B cell (primary cell): ENCODE measurements around the gene GRID1. TPM values are rescaled to one million over a fixed set of nuclear protein-coding genes. Genes with fewer than 3 reads are reported as not detected.

Experiments
- ATAC-seq: fragments of 200-7000 bp; cut with Tn5 transposase; one replicate; pipeline ENCODE4 v1.10.0; 2021; ENCODE audit warnings: low read depth, mild to moderate bottlenecking, moderate number of reproducible peaks, moderate library complexity
- CTCF ChIA-PET: fragments of 350-600 bp; sonication (Branson Sonifier 250); formaldehyde crosslinking; loops from one replicate; lab custom pipeline; 2021; ENCODE audit warnings: antibody characterized with exemption, inconsistent platforms; lab: Charles Lee
- POLR2A ChIA-PET: fragments of 350-600 bp; sonication (Branson Sonifier 250); formaldehyde crosslinking; loops from one replicate; lab custom pipeline; 2021; ENCODE audit warnings: antibody characterized with exemption; lab: Charles Lee
- DNase-seq: peaks from one replicate; pipeline ENCODE4 v3.0.0; 2013
- H2AFZ ChIP-seq: 2 replicates; pipeline ENCODE4 v1.6.1; 2012; ENCODE audit warnings: mild to moderate bottlenecking, low read depth, low read length; ENCODE audit not compliant: insufficient read depth, poor library complexity, severe bottlenecking
- H3K27ac ChIP-seq, 2 donors: 1 replicate in 1 of 2; 2 replicates in 1 of 2; pipeline ENCODE4 v1.5.1; 2012 to 2013; ENCODE audit warnings: low read length in 2 of 2, mild to moderate bottlenecking in 2 of 2, moderate library complexity in 1 of 2
- H3K27me3 ChIP-seq, 4 experiments: fragments of 200-600 bp in 1 of 4; sonication (generic) in 1 of 4; replicated peaks in 1 of 4; 1 replicate in 2 of 4; 2 replicates in 2 of 4; pipeline versions ENCODE4 v1.6.1 to v1.7.0; 2013 to 2016; ENCODE audit warnings: low read length in 3 of 4, mild to moderate bottlenecking in 2 of 4, mixed read lengths in 1 of 4, moderate library complexity in 1 of 4; ENCODE audit not compliant: insufficient read depth in 4 of 4, control insufficient read depth in 3 of 4; ENCODE audit errors: control extremely low read depth in 1 of 4
- H3K36me3 ChIP-seq, 2 experiments: replicated peaks in 1 of 2; 1 replicate in 1 of 2; 2 replicates in 1 of 2; pipeline versions ENCODE4 v1.6.1 to v1.7.1; 2013; ENCODE audit warnings: low read length in 1 of 2; ENCODE audit not compliant: insufficient read depth in 2 of 2, control insufficient read depth in 1 of 2; ENCODE audit errors: control extremely low read depth in 1 of 2, extremely low read depth in 1 of 2
- H3K4me1 ChIP-seq, 2 donors: fragments of 200-600 bp in 1 of 2; sonication (generic) in 1 of 2; 1 replicate in 1 of 2; 2 replicates in 1 of 2; pipeline versions ENCODE4 v1.5.1 to v1.6.1; 2013 to 2017; ENCODE audit warnings: low read length in 2 of 2; ENCODE audit not compliant: control insufficient read depth in 2 of 2, insufficient read depth in 2 of 2
- H3K4me2 ChIP-seq: replicated peaks from 2 replicates; pipeline ENCODE3; 2012; ENCODE audit warnings: mild to moderate bottlenecking, low read depth, low read length; ENCODE audit not compliant: poor library complexity, severe bottlenecking
- H3K4me3 ChIP-seq, 5 experiments: fragments of 200-600 bp in 1 of 5; sonication (generic) in 1 of 5; 1 replicate in 3 of 5; 2 replicates in 2 of 5; pipeline versions ENCODE4 v1.5.1 to v1.7.0; 2011 to 2016; ENCODE audit warnings: low read length in 4 of 5, mild to moderate bottlenecking in 4 of 5, low read depth in 2 of 5, control low read depth in 1 of 5, moderate library complexity in 1 of 5; ENCODE audit not compliant: insufficient read depth in 1 of 5; ENCODE audit errors: control extremely low read depth in 1 of 5, extremely low read depth in 1 of 5
- H3K79me2 ChIP-seq: fragments of 200-600 bp; sonication (generic); one replicate; pipeline ENCODE4 v1.6.0; 2016; ENCODE audit warnings: low read length; ENCODE audit not compliant: control insufficient read depth, insufficient read depth
- H3K9ac ChIP-seq: fragments of 200-600 bp; sonication (generic); 2 replicates; pipeline ENCODE4 v1.6.1; 2017; ENCODE audit warnings: mild to moderate bottlenecking, low read length, moderate library complexity
- H3K9me3 ChIP-seq, 3 donors: one replicate each; pipeline versions ENCODE4 v1.6.1 to v1.7.1; 2013; ENCODE audit warnings: low read length in 2 of 3; ENCODE audit not compliant: control insufficient read depth in 2 of 3, insufficient read depth in 1 of 3; ENCODE audit errors: control extremely low read depth in 1 of 3
- H4K20me1 ChIP-seq: 2 replicates; pipeline ENCODE4 v1.6.0; 2012; ENCODE audit warnings: mild to moderate bottlenecking, low read length; ENCODE audit not compliant: insufficient read depth, control insufficient read depth, poor library complexity, severe bottlenecking
- H3K27ac Mint-ChIP-seq: one replicate; pipeline ENCODE4 v1.8.0; 2021; ENCODE audit warnings: mixed read lengths
- H3K27me3 Mint-ChIP-seq: one replicate; pipeline ENCODE4 v1.8.0; 2021; ENCODE audit warnings: mixed read lengths
- H3K4me1 Mint-ChIP-seq: one replicate; pipeline ENCODE4 v1.8.0; 2021; ENCODE audit warnings: mixed read lengths
- H3K4me3 Mint-ChIP-seq: one replicate; pipeline ENCODE4 v1.8.0; 2021; ENCODE audit warnings: mixed read lengths
- H3K9me3 Mint-ChIP-seq: one replicate; pipeline ENCODE4 v1.8.0; 2022; ENCODE audit warnings: mixed read lengths; ENCODE audit not compliant: insufficient read depth
- CTCF ChIP-seq: fragments of 200-600 bp; IDR thresholded peaks from one replicate; pipeline ENCODE4 v1.8.0; 2022; ENCODE audit warnings: antibody characterized with exemption, mild to moderate bottlenecking
- EZH2 ChIP-seq: IDR thresholded peaks from 2 replicates; pipeline ENCODE4 v1.6.1; 2012; ENCODE audit warnings: borderline replicate concordance, low read depth, mild to moderate bottlenecking, moderate library complexity, low read length; ENCODE audit not compliant: insufficient read depth, poor library complexity, severe bottlenecking
- WGBS: methylation state at CpG from one replicate; pipeline ENCODE4 v1.1.5; 2013; ENCODE audit warnings: missing lambda C conversion rate; ENCODE audit not compliant: insufficient coverage; 5-methylcytosine and 5-hydroxymethylcytosine counted together
- intact Hi-C: fragments of 100-400 bp; cut with micrococcal nuclease; formaldehyde crosslinking; loops from one replicate; pipeline ENCODE4 v1.10.0; 2022
- polyA plus RNA-seq: library from polyadenylated mRNA; depleted of rRNA; stranded (reverse); fragments of >200 nt; gene quantifications from 2 replicates; pipeline ENCODE4 v1.2.3, GENCODE V29; 2012
- total RNA-seq, 2 donors: library from RNA; stranded (reverse); fragments of 120-200 nt in 1 of 2; gene quantifications; 1 replicate in 1 of 2; 2 replicates in 1 of 2; pipeline versions ENCODE4 v1.2.3 to v1.2.4, GENCODE V29; 2013 to 2022

Gene GRID1
- total and polyA plus RNA-seq, 2 donors (not counting 1 experiment from before 2014, with no cell fraction given): not detected

- CTCF ChIA-PET: no interaction called here
- H3K4me1 Mint-ChIP-seq: no peaks in the 10 kb centered on the region
- Histone ChIP-seq H3K4me3 (no peak overlapping the region), H3K79me2 (no peaks in the 10 kb centered on the region), H3K27me3 (peaks cover 0 to 5% (median 0%) of the 10 kb centered on the region in 4 experiments), H3K9me3 (peaks cover 0 to 4% (median 0%) of the 10 kb centered on the region in 3 donors), H3K4me1 (no peaks in the 10 kb centered on the region), H2AFZ (no peak overlapping the region), H4K20me1 (no peaks in the 10 kb centered on the region), H3K36me3 (no peaks in the 10 kb centered on the region), H3K27ac (no peak overlapping the region), H3K4me2 (no peak overlapping the region), H3K9ac (no peak overlapping the region)
- no peak overlapping the region for H3K4me3 Mint-ChIP-seq
- intact Hi-C loops: no loop called here
- DNase-seq: no peak
- 0% methylated on average over 1 of the region's 1 CpG for WGBS
- no peak for ATAC-seq
- no peaks in the 10 kb centered on the region for H3K9me3 Mint-ChIP-seq
- POLR2A ChIA-PET: no interaction called here
- H3K27me3 Mint-ChIP-seq: peaks cover 24% of the 10 kb centered on the region
- TF ChIP-seq CTCF: no peak
- TF ChIP-seq EZH2: no peak
- H3K27ac Mint-ChIP-seq: no peak overlapping the region
These were observed 54.7 kb downstream of the GRID1 start for GRCh38 chr10:86311906-86312305.

GRCh38 chr10:86311190-86311589, 55.4 kb downstream of the GRID1 start:
- CTCF ChIA-PET: no interaction called here
- no peak for TF ChIP-seq EZH2
- no peak for TF ChIP-seq CTCF
- H3K4me3 Mint-ChIP-seq: no peak overlapping the region
- 87% methylated on average over 3 of the region's 3 CpGs for WGBS
- Histone ChIP-seq H3K79me2 (no peaks in the 10 kb centered on the region), H3K9ac (no peak overlapping the region), H3K36me3 (no peaks in the 10 kb centered on the region), H3K27ac (no peak overlapping the region), H3K4me1 (no peaks in the 10 kb centered on the region), H4K20me1 (no peaks in the 10 kb centered on the region), H3K9me3 (peaks cover 0 to 4% (median 0%) of the 10 kb centered on the region in 3 donors), H3K27me3 (peaks cover 0 to 5% (median 0%) of the 10 kb centered on the region in 4 experiments), H3K4me3 (no peak overlapping the region), H2AFZ (no peak overlapping the region), H3K4me2 (no peak overlapping the region)
- DNase-seq: no peak
- ATAC-seq: no peak
- no peaks in the 10 kb centered on the region for H3K4me1 Mint-ChIP-seq
- peaks cover 24% of the 10 kb centered on the region for H3K27me3 Mint-ChIP-seq
- H3K27ac Mint-ChIP-seq: no peak overlapping the region
- no peaks in the 10 kb centered on the region for H3K9me3 Mint-ChIP-seq
- intact Hi-C loops: no loop called here
- POLR2A ChIA-PET: no interaction called here
